H9 (cell line): Measurements from ENCODE around the gene TMSB4X. TPM values are rescaled to one million over a fixed set of nuclear protein-coding genes. Genes with fewer than 3 reads are reported as not detected.

Experiments
- DNase-seq: peaks from one replicate; pipeline ENCODE4 v3.0.0-alpha.2; 2017
- H2AFZ ChIP-seq: one replicate; pipeline ENCODE4 v1.6.1; 2013; ENCODE audit warnings: mild to moderate bottlenecking, low read length, control low read depth, moderate library complexity
- H2AK5ac ChIP-seq: 2 replicates; pipeline ENCODE4 v1.6.1; 2013; ENCODE audit warnings: low read length, control low read depth, mixed read lengths; ENCODE audit not compliant: insufficient read length
- H2BK120ac ChIP-seq: one replicate; pipeline ENCODE4 v1.6.1; 2013; ENCODE audit warnings: low read depth, mild to moderate bottlenecking, low read length, control low read depth, inconsistent platforms; ENCODE audit not compliant: poor library complexity, severe bottlenecking
- H2BK12ac ChIP-seq: 2 replicates; pipeline ENCODE4 v1.6.1; 2013; ENCODE audit warnings: low read length, control low read depth, mixed read lengths, low read depth; ENCODE audit not compliant: insufficient read length
- H2BK15ac ChIP-seq: 2 replicates; pipeline ENCODE4 v1.6.1; 2013; ENCODE audit warnings: low read depth, low read length, control low read depth
- H2BK20ac ChIP-seq: one replicate; pipeline ENCODE4 v1.6.1; 2013; ENCODE audit warnings: low read depth, mild to moderate bottlenecking, low read length, control low read depth, inconsistent platforms; ENCODE audit not compliant: poor library complexity, severe bottlenecking
- H2BK5ac ChIP-seq: 2 replicates; pipeline ENCODE4 v1.6.1; 2013; ENCODE audit warnings: low read length, control low read depth, mixed read lengths; ENCODE audit not compliant: insufficient read length
- H3K14ac ChIP-seq: 2 replicates; pipeline ENCODE4 v1.6.1; 2013; ENCODE audit warnings: low read length, control low read depth; ENCODE audit not compliant: insufficient read depth
- H3K18ac ChIP-seq: 2 replicates; pipeline ENCODE4 v1.6.1; 2013; ENCODE audit warnings: low read depth, mild to moderate bottlenecking, mixed read lengths, low read length, control low read depth; ENCODE audit not compliant: insufficient read length
- H3K23ac ChIP-seq: 2 replicates; pipeline ENCODE4 v1.6.1; 2013; ENCODE audit warnings: low read length, control low read depth, mixed read lengths, low read depth; ENCODE audit not compliant: insufficient read length
- H3K23me2 ChIP-seq: 2 replicates; pipeline ENCODE4 v1.6.1; 2013; ENCODE audit warnings: low read depth, mild to moderate bottlenecking, mixed read lengths, low read length, control low read depth; ENCODE audit not compliant: insufficient read length, poor library complexity, severe bottlenecking
- H3K27ac ChIP-seq: 2 replicates; pipeline ENCODE4 v1.5.1; 2013; ENCODE audit warnings: low read length, control low read depth, mixed read lengths, low read depth; ENCODE audit not compliant: insufficient read length
- H3K27me3 ChIP-seq: 2 replicates; pipeline ENCODE4 v1.6.1; 2013; ENCODE audit warnings: low read length, control low read depth, inconsistent platforms; ENCODE audit not compliant: insufficient read depth
- H3K4ac ChIP-seq: 2 replicates; pipeline ENCODE4 v1.6.1; 2013; ENCODE audit warnings: low read depth, mild to moderate bottlenecking, control low read depth, inconsistent platforms, low read length, moderate library complexity
- H3K4me1 ChIP-seq: 2 replicates; pipeline ENCODE4 v1.6.1; 2013; ENCODE audit warnings: low read length, control low read depth, inconsistent platforms; ENCODE audit not compliant: insufficient read depth
- H3K4me2 ChIP-seq: 2 replicates; pipeline ENCODE4 v1.6.1; 2013; ENCODE audit warnings: low read length, control low read depth, mixed read lengths; ENCODE audit not compliant: insufficient read length, insufficient read depth
- H3K56ac ChIP-seq: 2 replicates; pipeline ENCODE4 v1.6.1; 2013; ENCODE audit warnings: low read depth, mild to moderate bottlenecking, mixed read lengths, low read length, control low read depth; ENCODE audit not compliant: insufficient read length
- H3K79me1 ChIP-seq: 2 replicates; pipeline ENCODE4 v1.6.1; 2013; ENCODE audit warnings: low read depth, mild to moderate bottlenecking, moderate library complexity, low read length, control low read depth, inconsistent platforms; ENCODE audit not compliant: insufficient read depth, poor library complexity, severe bottlenecking
- H3K79me2 ChIP-seq: 2 replicates; pipeline ENCODE4 v1.6.1; 2013; ENCODE audit warnings: low read length, control low read depth, inconsistent platforms; ENCODE audit not compliant: insufficient read depth
- H3K9ac ChIP-seq: 2 replicates; pipeline ENCODE4 v1.6.1; 2013; ENCODE audit warnings: low read length, control low read depth, mixed read lengths; ENCODE audit not compliant: insufficient read length; ENCODE audit errors: extremely low read depth
- H3K9me3 ChIP-seq: one replicate; pipeline ENCODE4 v1.6.1; 2013; ENCODE audit warnings: low read depth, low read length, inconsistent platforms; ENCODE audit not compliant: control insufficient read depth
- H3T11ph ChIP-seq: one replicate; pipeline ENCODE4 v1.6.1; 2013; ENCODE audit warnings: mild to moderate bottlenecking, low read length, control low read depth, inconsistent platforms
- H4K20me1 ChIP-seq: one replicate; pipeline ENCODE4 v1.6.1; 2013; ENCODE audit not compliant: control insufficient read depth, insufficient read length, insufficient read depth
- H4K5ac ChIP-seq: 2 replicates; pipeline ENCODE4 v1.6.1; 2013; ENCODE audit warnings: low read depth, mild to moderate bottlenecking, mixed read lengths, low read length, control low read depth; ENCODE audit not compliant: insufficient read length
- H4K8ac ChIP-seq: replicated peaks from 2 replicates; pipeline ENCODE4 v1.6.1; 2013; ENCODE audit warnings: low read length, control low read depth, mixed read lengths, low read depth; ENCODE audit not compliant: insufficient read length
- H4K91ac ChIP-seq: 2 replicates; pipeline ENCODE4 v1.6.1; 2013; ENCODE audit warnings: low read depth, mild to moderate bottlenecking, moderate library complexity, mixed read lengths, low read length, control low read depth; ENCODE audit not compliant: insufficient read length
- H3K27ac Mint-ChIP-seq, 3 experiments: 2 replicates in 2 of 3; 3 replicates in 1 of 3; pipeline ENCODE4 v1.8.0; 2020 to 2021; ENCODE audit warnings: mixed read lengths in 3 of 3, mild to moderate bottlenecking in 1 of 3, moderate library complexity in 1 of 3
- H3K27me3 Mint-ChIP-seq: 2 replicates; pipeline ENCODE4 v1.8.0; 2021; ENCODE audit warnings: low read depth, mild to moderate bottlenecking, moderate library complexity, mixed read lengths
- H3K36me3 Mint-ChIP-seq, 3 experiments: 2 replicates in 2 of 3; 3 replicates in 1 of 3; pipeline ENCODE4 v1.8.0; 2020 to 2021; ENCODE audit warnings: low read depth in 3 of 3, mixed read lengths in 3 of 3; ENCODE audit not compliant: insufficient read depth in 1 of 3
- H3K4me1 Mint-ChIP-seq, 2 experiments: 2 replicates each; pipeline ENCODE4 v1.8.0; 2020; ENCODE audit warnings: mixed read lengths in 2 of 2
- H3K4me3 Mint-ChIP-seq, 2 experiments: 2 replicates in 1 of 2; 3 replicates in 1 of 2; pipeline ENCODE4 v1.8.0; 2020 to 2021; ENCODE audit warnings: mild to moderate bottlenecking in 2 of 2, mixed read lengths in 2 of 2, moderate library complexity in 1 of 2
- H3K9me3 Mint-ChIP-seq, 2 experiments: 2 replicates in 1 of 2; 3 replicates in 1 of 2; pipeline ENCODE4 v1.8.0; 2020; ENCODE audit warnings: mild to moderate bottlenecking in 2 of 2, mixed read lengths in 2 of 2, moderate library complexity in 1 of 2
- CTCF ChIP-seq: fragments of 200-600 bp; sonication (generic); conservative IDR thresholded peaks from 3 replicates; pipeline ENCODE4 v1.8.0; 2021; ENCODE audit warnings: antibody characterized with exemption, mild to moderate bottlenecking
- WGBS: extraction: QIAGEN DNeasy Blood & Tissue Kit; methylation state at CpG from one replicate; pipeline ENCODE4 v1.1.7; 2013; ENCODE audit warnings: missing lambda C conversion rate, low lambda C conversion rate, mixed read lengths; ENCODE audit not compliant: insufficient read length; ENCODE audit errors: extremely low coverage; 5-methylcytosine and 5-hydroxymethylcytosine counted together
- total RNA-seq: library from RNA; stranded (reverse); gene quantifications from 2 replicates; pipeline ENCODE4 v1.2.1, GENCODE V29; 2021

Gene TMSB4X
- total RNA-seq, 1 experiment from 2014 or later: 2,733 TPM

DNA sequence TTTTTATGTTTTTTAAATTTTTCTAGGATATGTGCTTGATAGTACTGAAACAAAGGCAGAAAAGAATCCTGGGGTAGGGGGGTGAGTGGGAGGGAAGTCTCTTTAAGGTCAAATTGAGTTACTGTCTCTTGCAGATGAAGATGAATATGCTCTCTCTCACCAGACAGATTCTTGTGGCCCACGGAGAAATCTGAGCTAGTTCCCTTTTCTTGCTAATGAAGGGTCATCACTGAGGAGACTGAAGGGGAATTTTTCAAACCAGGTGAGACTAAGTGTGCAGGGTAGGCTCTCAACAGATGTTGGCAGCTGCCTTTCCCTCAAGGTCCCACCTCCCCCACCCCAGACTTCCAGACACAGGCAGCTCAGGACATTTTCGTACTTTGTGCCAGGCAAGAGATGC lies 48.0 kb downstream of the TMSB4X start:
- no peak overlapping the region for H2BK20ac ChIP-seq
- H4K91ac ChIP-seq: no peak overlapping the region
- H3K9ac ChIP-seq: no peak overlapping the region
- WGBS: no CpG with 5 or more reads among the region's 2 CpGs
- H2BK5ac ChIP-seq: no peak overlapping the region
- H3K56ac ChIP-seq: no peak overlapping the region
- H3K9me3 ChIP-seq: peaks cover 5% of the 10 kb centered on the region
- H3T11ph ChIP-seq: no peak overlapping the region
- no peak overlapping the region for H4K5ac ChIP-seq
- H3K79me2 ChIP-seq: no peaks in the 10 kb centered on the region
- no peak for TF ChIP-seq CTCF
- H3K14ac ChIP-seq: 0 out of 2 replicates have a peak overlapping the region, but pooled peaks have one; percentile 36
- no peak overlapping the region for H2AFZ ChIP-seq
- H3K36me3 Mint-ChIP-seq: peaks cover under 1 to 4% (median 1%) of the 10 kb centered on the region in 3 experiments; a peak in 1 of 7 replicates
- H3K27me3 ChIP-seq: no peaks in the 10 kb centered on the region
- H3K4me1 Mint-ChIP-seq: peaks cover 13 to 18% of the 10 kb centered on the region in 2 experiments
- H3K4ac ChIP-seq: no peak overlapping the region
- no peak overlapping the region for H2BK120ac ChIP-seq
- H3K9me3 Mint-ChIP-seq: peaks cover 57 to 62% of the 10 kb centered on the region in 2 experiments
- H4K8ac ChIP-seq: no peak overlapping the region
- H2BK12ac ChIP-seq: no peak overlapping the region
- H2AK5ac ChIP-seq: no peak overlapping the region
- no peaks in the 10 kb centered on the region for H3K23me2 ChIP-seq
- no peaks in the 10 kb centered on the region for H4K20me1 ChIP-seq
- H3K79me1 ChIP-seq: no peaks in the 10 kb centered on the region
- H2BK15ac ChIP-seq: no peak overlapping the region
- no peaks in the 10 kb centered on the region; the same call in 1 of the 2 replicates for H3K4me1 ChIP-seq
- H3K23ac ChIP-seq: no peak overlapping the region
- H3K18ac ChIP-seq: no peak overlapping the region
- no peaks in the 10 kb centered on the region for H3K27me3 Mint-ChIP-seq
- H3K4me2 ChIP-seq: no peak overlapping the region
- H3K27ac ChIP-seq: no peak overlapping the region
- H3K4me3 Mint-ChIP-seq: no peak overlapping the region
- H3K27ac Mint-ChIP-seq: peak overlapping the region in 2 of 3 experiments; percentile 53 to 72; a peak in 3 of 7 replicates
- DNase-seq: no peak
